Activated CD4-positive, alpha-beta T cell treated with anti-CD3 and anti-CD28 coated beads for 36 hours (primary cell): Measurements from ENCODE around the gene ZNF99. TPM values are rescaled to one million over a fixed set of nuclear protein-coding genes. Genes with fewer than 3 reads are reported as not detected.
"Not testable (repeated sequence)": the region's sequence is repeated elsewhere in the genome, so short reads cannot be mapped to it uniquely, and the experiment has no call there.

Source experiments
- ATAC-seq: fragments of 200-7000 bp; cut with Tn5 transposase; one replicate; pipeline ENCODE4 v1.10.0; 2021; ENCODE audit warnings: mild to moderate bottlenecking, moderate library complexity
- CTCF ChIA-PET: fragments of 350-600 bp; sonication (Branson Sonifier 250); formaldehyde crosslinking; loops from one replicate; lab custom pipeline; 2021; ENCODE audit warnings: antibody characterized with exemption; lab: Charles Lee
- POLR2A ChIA-PET: fragments of 350-600 bp; sonication (Branson Sonifier 250); formaldehyde crosslinking; loops from one replicate; lab custom pipeline; 2021; ENCODE audit warnings: antibody characterized with exemption, inconsistent platforms; lab: Charles Lee
- DNase-seq: peaks from one replicate; pipeline ENCODE4 v3.0.0-alpha.2; 2020
- H3K27ac Mint-ChIP-seq: one replicate; pipeline ENCODE4 v1.8.0; 2021; ENCODE audit warnings: mixed read lengths
- H3K27me3 Mint-ChIP-seq: one replicate; pipeline ENCODE4 v1.8.0; 2021; ENCODE audit warnings: mixed read lengths
- H3K36me3 Mint-ChIP-seq: one replicate; pipeline ENCODE4 v1.8.0; 2021; ENCODE audit warnings: low read depth, mixed read lengths
- H3K4me1 Mint-ChIP-seq: one replicate; pipeline ENCODE4 v1.8.0; 2021; ENCODE audit warnings: mixed read lengths
- H3K4me3 Mint-ChIP-seq: one replicate; pipeline ENCODE4 v1.8.0; 2021; ENCODE audit warnings: mild to moderate bottlenecking, moderate library complexity, mixed read lengths
- H3K9me3 Mint-ChIP-seq: one replicate; pipeline ENCODE4 v1.8.0; 2021; ENCODE audit warnings: low read depth, mixed read lengths
- intact Hi-C, 2 experiments: fragments of 100-400 bp; cut with DNase I in 1 of 2; cut with micrococcal nuclease in 1 of 2; formaldehyde crosslinking; loops; one replicate each; pipeline versions ENCODE4 v1.14.2 to v1.15.1; 2022 to 2024; cut with DNase I, micrococcal nuclease
- total RNA-seq, 2 experiments: library from RNA; stranded (reverse); gene quantifications; one replicate each; pipeline ENCODE4 v1.2.3, GENCODE V29; 2021

Gene ZNF99
- total RNA-seq, 2 experiments from 2014 or later: not detected

- H3K27me3 Mint-ChIP-seq, DNase-seq, H3K4me1 Mint-ChIP-seq, POLR2A ChIA-PET, ATAC-seq, intact Hi-C loops, H3K36me3 Mint-ChIP-seq, H3K27ac Mint-ChIP-seq, H3K4me3 Mint-ChIP-seq: not testable (repeated sequence)
- CTCF ChIA-PET: interaction anchor here (0.5 kb wide), 1 partner anchor 799 kb away, joined by 3 read pairs; no protein-coding TSS in a partner anchor
- H3K9me3 Mint-ChIP-seq: peaks cover 37% of the 10 kb centered on the region
Measured at GRCh38 chr19:22721533-22721932, 62.4 kb downstream of the ZNF99 start.

- POLR2A ChIA-PET: no interaction called here
- H3K27me3 Mint-ChIP-seq: no peaks in the 10 kb centered on the region
- H3K4me3 Mint-ChIP-seq: no peak overlapping the region
- CTCF ChIA-PET: no interaction called here
- H3K36me3 Mint-ChIP-seq: no peaks in the 10 kb centered on the region
- intact Hi-C loops: no loop called here
- no peaks in the 10 kb centered on the region for H3K4me1 Mint-ChIP-seq
- H3K9me3 Mint-ChIP-seq: peaks cover 9% of the 10 kb centered on the region
- no peak overlapping the region for H3K27ac Mint-ChIP-seq
- DNase-seq (no peak), ATAC-seq (no peak)
Measured at GRCh38 chr19:22708983-22709382, 75.0 kb downstream of the ZNF99 start.

GRCh38 chr19:22703096-22703495 lies 80.9 kb downstream of the ZNF99 start:
- DNase-seq, intact Hi-C loops, H3K27ac Mint-ChIP-seq, H3K27me3 Mint-ChIP-seq, H3K36me3 Mint-ChIP-seq, CTCF ChIA-PET, H3K4me3 Mint-ChIP-seq, ATAC-seq, H3K4me1 Mint-ChIP-seq, POLR2A ChIA-PET: not testable (repeated sequence)
- H3K9me3 Mint-ChIP-seq: peaks cover 17% of the 10 kb centered on the region

- CTCF ChIA-PET, DNase-seq, intact Hi-C loops, POLR2A ChIA-PET, H3K4me1 Mint-ChIP-seq, H3K36me3 Mint-ChIP-seq, H3K4me3 Mint-ChIP-seq, ATAC-seq, H3K27me3 Mint-ChIP-seq, H3K27ac Mint-ChIP-seq: not testable (repeated sequence)
- H3K9me3 Mint-ChIP-seq: peaks cover 18% of the 10 kb centered on the region
Measured at GRCh38 chr19:22702661-22703060, 81.3 kb downstream of the ZNF99 start.

Other genes with a start within 250 kb of the ZNF99 start
- 1 to 10 TPM; 3.5 to 3.6 TPM for gene ZNF492, start 149.8 kb downstream of the ZNF99 start, total RNA-seq
- gene ZNF723, start 48.1 kb upstream of the ZNF99 start, total RNA-seq: not detected
- gene ZNF728, start 219.0 kb upstream of the ZNF99 start, total RNA-seq: not detected